ENCODE results near the gene ANXA4. TPM values are rescaled to one million over a fixed set of nuclear protein-coding genes. Genes with fewer than 3 reads are reported as not detected.

The ANXA4 gene
- total RNA-seq, 1 experiment from 2014 or later = 9.5 TPM

- TF ChIP-seq, protein P1, sequence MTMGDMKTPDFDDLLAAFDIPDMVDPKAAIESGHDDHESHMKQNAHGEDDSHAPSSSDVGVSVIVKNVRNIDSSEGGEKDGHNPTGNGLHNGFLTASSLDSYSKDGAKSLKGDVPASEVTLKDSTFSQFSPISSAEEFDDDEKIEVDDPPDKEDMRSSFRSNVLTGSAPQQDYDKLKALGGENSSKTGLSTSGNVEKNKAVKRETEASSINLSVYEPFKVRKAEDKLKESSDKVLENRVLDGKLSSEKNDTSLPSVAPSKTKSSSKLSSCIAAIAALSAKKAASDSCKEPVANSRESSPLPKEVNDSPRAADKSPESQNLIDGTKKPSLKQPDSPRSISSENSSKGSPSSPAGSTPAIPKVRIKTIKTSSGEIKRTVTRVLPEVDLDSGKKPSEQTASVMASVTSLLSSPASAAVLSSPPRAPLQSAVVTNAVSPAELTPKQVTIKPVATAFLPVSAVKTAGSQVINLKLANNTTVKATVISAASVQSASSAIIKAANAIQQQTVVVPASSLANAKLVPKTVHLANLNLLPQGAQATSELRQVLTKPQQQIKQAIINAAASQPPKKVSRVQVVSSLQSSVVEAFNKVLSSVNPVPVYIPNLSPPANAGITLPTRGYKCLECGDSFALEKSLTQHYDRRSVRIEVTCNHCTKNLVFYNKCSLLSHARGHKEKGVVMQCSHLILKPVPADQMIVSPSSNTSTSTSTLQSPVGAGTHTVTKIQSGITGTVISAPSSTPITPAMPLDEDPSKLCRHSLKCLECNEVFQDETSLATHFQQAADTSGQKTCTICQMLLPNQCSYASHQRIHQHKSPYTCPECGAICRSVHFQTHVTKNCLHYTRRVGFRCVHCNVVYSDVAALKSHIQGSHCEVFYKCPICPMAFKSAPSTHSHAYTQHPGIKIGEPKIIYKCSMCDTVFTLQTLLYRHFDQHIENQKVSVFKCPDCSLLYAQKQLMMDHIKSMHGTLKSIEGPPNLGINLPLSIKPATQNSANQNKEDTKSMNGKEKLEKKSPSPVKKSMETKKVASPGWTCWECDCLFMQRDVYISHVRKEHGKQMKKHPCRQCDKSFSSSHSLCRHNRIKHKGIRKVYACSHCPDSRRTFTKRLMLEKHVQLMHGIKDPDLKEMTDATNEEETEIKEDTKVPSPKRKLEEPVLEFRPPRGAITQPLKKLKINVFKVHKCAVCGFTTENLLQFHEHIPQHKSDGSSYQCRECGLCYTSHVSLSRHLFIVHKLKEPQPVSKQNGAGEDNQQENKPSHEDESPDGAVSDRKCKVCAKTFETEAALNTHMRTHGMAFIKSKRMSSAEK (CRISPR knock-in tag; IDR thresholded peaks at IDR 0.05; ENCODE audit: borderline replicate concordance) = no peak
- TF ChIP-seq NFYB (CRISPR knock-in tag; conservative IDR thresholded peaks at IDR 0.05; ENCODE audit: low read depth) = no peak
- no peak for TF ChIP-seq TCF7 (CRISPR knock-in tag; IDR thresholded peaks at IDR 0.05; ENCODE audit: low read depth)
These were observed 46.8 kb upstream of the ANXA4 start (continued) for GRCh38 chr2:69694894-69695849.

- TF ChIP-seq ESRRA (CRISPR knock-in tag; IDR thresholded peaks at IDR 0.05; ENCODE audit: borderline replicate concordance) (no peak), NFATC4 (CRISPR knock-in tag; IDR thresholded peaks at IDR 0.05) (no peak), NFYB (CRISPR knock-in tag; conservative IDR thresholded peaks at IDR 0.05; ENCODE audit: low read depth) (no peak), TEAD4 (CRISPR knock-in tag; IDR thresholded peaks at IDR 0.05) (no peak), CBFB (CRISPR knock-in tag; IDR thresholded peaks at IDR 0.05; ENCODE audit: low read depth) (no peak), SP1 (CRISPR knock-in tag; conservative IDR thresholded peaks at IDR 0.05) (no peak), STAT6 (CRISPR knock-in tag; conservative IDR thresholded peaks at IDR 0.05; ENCODE audit: low read depth) (no peak)
- TF ChIP-seq, protein P1 (CRISPR knock-in tag; IDR thresholded peaks at IDR 0.05; ENCODE audit: borderline replicate concordance) = no peak
- TF ChIP-seq, protein P2, sequence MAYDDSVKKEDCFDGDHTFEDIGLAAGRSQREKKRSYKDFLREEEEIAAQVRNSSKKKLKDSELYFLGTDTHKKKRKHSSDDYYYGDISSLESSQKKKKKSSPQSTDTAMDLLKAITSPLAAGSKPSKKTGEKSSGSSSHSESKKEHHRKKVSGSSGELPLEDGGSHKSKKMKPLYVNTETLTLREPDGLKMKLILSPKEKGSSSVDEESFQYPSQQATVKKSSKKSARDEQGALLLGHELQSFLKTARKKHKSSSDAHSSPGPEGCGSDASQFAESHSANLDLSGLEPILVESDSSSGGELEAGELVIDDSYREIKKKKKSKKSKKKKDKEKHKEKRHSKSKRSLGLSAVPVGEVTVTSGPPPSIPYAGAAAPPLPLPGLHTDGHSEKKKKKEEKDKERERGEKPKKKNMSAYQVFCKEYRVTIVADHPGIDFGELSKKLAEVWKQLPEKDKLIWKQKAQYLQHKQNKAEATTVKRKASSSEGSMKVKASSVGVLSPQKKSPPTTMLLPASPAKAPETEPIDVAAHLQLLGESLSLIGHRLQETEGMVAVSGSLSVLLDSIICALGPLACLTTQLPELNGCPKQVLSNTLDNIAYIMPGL (CRISPR knock-in tag; IDR thresholded peaks at IDR 0.05) = no peak
- DNase-seq (ENCODE audit: low spot score) = no peak
- no peak for ATAC-seq
- no peak overlapping the region for H3K27ac Mint-ChIP-seq
- ChIA-PET POLR2A (no interaction called here), CTCF (no interaction called here)
- H3K9me3 Mint-ChIP-seq = no peaks in the 10 kb centered on the region
- H3K36me3 Mint-ChIP-seq = no peaks in the 10 kb centered on the region
- peaks cover 4% of the 10 kb centered on the region; the same call in 1 of the 2 replicates for H3K4me1 Mint-ChIP-seq
- no peak overlapping the region for H3K4me3 Mint-ChIP-seq
- H3K27me3 Mint-ChIP-seq (ENCODE audit: low read depth) = no peaks in the 10 kb centered on the region; the same call in 1 of the 2 replicates
These were observed 46.1 kb upstream of the ANXA4 start for GRCh38 chr2:69695850-69696216.
